ENCODE results near the gene COL26A1.
"Not testable (repeated sequence)": the region's sequence is repeated elsewhere in the genome, so short reads cannot be mapped to it uniquely, and the experiment has no call there.

The COL26A1 gene

GRCh38 chr7:101505510-101505909 is 142.8 kb downstream of the COL26A1 start:
- DNase-seq: not testable (repeated sequence)

DNA sequence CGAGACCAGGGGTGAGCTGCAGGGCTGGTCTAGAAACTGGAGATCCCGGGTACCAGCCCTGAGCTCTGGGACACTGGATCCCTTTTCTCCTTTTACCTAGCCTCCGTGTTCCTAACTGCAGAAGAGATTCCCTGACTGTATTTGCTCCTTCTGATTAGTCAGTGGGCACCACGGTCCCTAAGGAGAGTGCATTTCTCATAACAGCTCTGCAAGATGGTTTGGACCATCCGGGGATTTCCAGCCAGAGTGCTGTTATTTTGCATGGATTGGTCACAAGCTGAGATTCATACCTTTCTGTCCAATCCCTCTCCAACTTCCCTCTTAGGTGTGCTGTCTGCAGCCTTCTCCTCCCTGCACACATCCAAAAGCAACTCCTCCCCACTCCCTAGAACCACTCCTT is 143.9 kb downstream of the COL26A1 start:
- DNase-seq: no peak

DNA sequence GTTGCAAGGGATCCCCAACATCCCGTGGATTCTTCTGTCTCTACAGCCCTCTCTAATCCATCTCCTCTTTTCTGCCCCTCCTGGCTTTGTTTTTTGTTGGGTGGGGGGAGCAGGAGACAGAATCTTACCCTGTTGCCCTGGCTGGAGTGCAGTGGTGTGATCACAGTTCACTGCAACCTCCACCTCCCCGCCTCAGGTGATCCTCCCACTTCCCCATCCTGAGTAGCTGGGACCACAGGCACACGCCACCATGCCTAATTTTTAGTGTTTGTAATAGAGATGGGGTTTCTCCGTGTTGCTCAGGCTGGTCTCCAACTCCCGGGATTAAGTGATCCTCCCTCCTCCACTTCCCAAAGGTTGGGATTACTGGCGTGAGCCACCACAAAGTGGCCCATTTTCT is 144.7 kb downstream of the COL26A1 start:
- no peak for DNase-seq

GRCh38 chr7:101507791-101508252 is 145.1 kb downstream of the COL26A1 start:
- peak; percentile 38 for DNase-seq

DNA sequence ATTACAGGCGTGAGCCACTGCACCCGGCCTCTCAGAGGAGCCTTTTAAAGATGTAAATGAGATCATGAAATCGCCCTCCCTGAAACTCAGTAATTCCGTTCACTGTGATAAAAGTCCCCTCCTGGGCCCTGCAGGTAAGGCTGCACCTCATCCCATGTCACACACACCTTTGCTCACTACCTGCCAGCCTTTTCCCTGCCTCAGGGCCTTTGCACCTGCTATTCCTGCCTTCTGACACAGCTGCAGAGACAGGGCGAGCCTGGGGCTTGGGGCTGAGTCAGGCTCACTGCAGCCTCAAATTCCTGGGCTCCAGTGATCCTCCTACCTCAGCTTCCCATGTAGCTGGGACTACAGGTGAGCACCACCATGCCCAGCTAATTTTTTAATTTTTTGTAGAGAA is 147.6 kb downstream of the COL26A1 start:
- DNase-seq: no peak

DNA sequence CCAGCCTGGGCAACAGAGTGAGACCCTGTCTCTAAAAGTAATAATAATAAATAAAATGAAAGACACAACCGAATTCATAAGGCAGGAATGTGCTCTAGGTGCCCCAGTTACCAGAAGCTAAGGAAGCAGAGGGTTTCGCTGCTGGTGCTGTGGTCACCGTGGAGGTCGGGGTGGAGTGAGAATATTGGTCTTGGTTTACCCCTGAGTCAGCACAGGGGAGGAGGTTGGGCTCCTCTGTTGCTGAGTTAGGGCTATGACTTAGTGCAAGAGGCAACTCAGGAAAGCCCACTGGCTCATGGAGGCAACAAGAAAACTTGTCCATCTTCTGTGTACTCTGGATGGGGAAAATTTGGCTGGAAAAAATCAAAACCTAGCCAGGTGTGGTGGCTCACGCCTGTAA is 149.3 kb downstream of the COL26A1 start:
- no peak for DNase-seq

- DNase-seq: no peak
Measured at GRCh38 chr7:101516851-101517250, 154.2 kb downstream of the COL26A1 start.

GRCh38 chr7:101517304-101517703 is 154.6 kb downstream of the COL26A1 start:
- DNase-seq: no peak

DNA sequence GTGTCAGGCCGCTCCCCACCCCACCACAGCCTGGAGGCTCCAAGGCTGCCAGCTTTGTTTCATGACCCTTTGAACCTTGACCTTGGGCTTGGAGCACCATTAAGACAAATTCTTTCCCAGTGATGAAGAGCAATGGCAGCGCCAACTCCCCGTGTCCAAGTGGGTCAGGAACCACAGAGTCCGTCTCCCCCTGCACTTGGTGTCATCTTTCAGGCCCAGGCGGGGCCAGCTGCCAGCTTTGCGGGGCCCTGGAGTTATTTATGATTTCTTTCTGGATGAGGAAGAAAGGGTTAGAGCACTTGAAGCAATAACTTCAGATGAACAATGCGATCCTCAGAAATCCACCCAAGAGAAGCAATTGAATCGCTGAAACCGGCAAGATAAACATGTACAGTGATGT is 155.7 kb downstream of the COL26A1 start:
- no peak for DNase-seq

GRCh38 chr7:101519324-101520023 is 156.8 kb downstream of the COL26A1 start:
- DNase-seq: no peak

GRCh38 chr7:101521430-101521925 is 158.8 kb downstream of the COL26A1 start:
- DNase-seq: no peak

DNA sequence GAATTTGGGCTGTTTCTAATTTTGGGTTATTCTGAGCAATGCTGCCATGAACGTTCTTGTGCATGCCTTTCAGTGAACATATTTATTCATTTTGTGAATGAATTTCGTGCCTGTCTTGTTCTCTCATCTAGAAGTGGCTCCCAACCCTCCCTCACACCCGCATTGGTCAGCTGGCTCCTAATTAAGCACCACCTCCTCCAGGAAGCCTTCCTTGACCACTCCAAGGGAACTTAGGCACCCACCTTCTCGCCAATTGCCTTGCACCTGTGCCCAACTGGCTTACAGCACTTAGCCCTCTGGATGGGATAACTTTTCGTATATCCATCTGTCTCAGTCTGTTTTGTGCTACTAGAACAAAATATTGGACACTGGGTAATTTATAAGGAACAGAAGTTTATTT is 159.3 kb downstream of the COL26A1 start:
- DNase-seq: no peak

GRCh38 chr7:101527844-101528667 is 165.4 kb downstream of the COL26A1 start:
- DNase-seq: no peak

DNA sequence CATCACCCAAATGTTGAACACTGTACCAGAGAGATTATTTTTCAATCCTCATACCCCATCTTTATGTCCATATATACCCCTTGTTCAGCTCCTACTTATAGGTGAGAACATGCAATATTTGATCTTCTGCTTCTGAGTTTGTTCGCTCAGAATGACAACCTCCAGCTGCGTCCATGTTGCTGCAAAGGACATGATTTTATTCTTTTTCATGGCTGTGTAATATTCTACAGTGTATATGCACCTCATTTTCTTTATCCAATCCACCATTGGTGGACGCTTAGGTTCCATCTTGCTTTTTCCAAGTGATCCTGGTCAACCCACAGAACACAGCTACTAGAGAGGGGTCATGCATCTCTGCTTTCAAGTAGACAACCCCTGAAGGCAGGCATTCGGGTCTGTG is 166.9 kb downstream of the COL26A1 start:
- DNase-seq: no peak

GRCh38 chr7:101531726-101532357 is 169.2 kb downstream of the COL26A1 start:
- DNase-seq: no peak

- no peak for DNase-seq
Measured at GRCh38 chr7:101532400-101533102, 169.9 kb downstream of the COL26A1 start.

DNA sequence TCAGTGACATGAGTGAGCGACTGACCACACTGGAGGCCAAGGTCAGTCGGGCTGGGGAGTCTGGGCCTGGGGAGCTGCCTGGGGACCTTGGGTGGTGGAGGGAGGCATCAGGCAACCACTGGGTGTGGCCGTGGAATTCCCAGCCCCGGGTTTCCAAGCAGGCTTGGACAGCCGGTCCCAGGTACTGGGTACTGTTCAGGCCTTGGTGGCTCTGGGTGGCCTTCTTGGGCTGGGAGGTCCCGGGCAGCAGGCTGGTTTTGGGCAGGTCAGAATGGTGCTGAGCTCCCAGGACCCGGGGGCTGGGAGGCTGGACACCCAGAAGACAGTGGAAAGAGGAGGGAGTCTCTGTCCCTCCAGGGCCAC is 170.4 kb downstream of the COL26A1 start:
- DNase-seq: no peak

DNA sequence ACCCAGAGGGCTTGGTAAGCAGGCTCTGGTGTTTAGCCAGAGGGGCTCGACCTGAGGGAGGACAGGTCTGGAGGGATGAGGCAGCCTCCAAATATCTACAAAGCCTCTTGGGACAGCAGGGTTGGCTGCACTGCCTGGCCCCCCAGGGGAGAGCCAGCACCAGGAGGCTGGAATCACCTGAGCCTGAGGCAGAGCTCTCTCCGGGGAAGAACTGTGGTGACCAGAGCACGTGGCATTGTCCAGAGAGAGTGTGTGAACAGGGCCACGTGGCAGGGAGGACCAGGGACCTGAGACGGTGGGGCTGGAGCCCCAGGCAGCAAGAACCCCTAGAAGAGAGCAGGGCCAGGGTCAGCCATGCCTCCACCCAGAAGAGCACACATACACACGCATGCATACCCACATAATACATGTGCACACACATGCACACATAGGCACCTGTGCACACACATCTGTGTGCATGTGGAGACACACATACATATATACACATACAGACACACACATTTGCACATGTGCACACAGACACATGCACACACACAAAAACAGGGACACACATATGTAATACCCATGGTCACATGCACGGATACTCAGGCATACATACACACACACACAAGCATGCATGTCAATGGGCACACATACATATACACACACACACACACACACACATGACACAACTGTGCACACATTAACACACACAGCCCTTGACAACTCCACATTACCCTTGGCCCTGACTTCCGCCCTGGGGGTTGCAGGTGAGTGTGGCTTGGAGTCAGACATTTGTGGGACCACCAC is 171.5 kb downstream of the COL26A1 start:
- DNase-seq: no peak

DNA sequence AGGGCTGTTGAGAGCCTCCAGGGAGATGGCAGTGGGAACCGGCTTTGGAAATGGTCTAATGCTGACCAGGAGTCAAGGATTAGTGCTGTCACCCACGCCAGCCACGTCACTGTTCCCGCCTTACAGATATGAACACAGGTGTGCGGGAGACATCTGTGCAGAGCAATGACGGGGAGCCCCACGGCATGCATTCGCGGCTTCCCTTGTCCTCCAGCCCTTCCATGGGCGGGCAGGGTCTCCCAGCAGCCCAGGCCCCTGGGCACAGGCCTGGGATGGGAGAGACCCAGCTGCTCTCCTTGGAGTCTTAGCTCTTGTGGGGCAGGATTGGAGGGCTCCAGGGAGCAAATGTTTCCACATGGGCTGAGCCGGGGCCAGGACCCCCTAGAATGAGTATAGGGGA is 172.2 kb downstream of the COL26A1 start:
- DNase-seq: no peak

DNA sequence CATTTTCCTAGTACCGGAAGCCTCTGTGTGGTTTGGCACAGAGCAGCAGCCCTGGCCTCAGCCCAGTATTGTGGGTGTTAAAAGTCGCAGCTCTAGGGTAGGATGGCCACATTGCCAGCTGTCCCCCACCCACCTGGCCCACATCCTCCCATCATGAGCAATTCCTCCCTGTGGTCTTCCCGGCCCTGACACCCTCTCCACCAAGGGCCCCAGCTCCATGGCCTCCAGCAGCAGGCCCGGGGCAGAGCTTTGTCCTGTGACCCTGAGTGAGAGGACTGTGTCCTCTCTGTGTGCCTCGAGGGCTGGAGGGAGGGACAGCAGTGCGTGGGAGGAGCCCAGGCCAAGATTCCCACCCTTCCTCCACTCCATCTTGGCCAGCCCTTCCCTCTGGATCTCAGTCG is 172.7 kb downstream of the COL26A1 start:
- no peak for DNase-seq

DNA sequence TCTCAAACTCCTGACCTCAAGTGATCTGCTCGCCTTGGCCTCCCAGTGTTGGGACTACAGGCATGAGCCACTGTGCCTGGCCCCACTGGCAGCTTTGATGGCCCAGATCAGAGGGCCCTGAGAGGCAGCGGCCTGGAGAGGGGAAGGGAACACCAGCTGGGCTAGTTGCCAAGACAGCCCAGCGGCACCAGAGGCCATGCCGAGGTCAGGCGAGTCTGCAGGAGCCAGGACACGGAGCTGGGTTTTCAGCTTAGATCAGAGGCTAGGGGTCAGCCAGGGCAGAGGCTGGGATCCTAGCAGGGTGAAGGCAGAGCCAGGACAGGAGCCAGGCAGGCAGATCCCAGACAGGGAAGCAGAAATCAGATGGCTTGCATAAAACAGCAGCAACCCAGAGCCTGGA is 173.6 kb downstream of the COL26A1 start:
- no peak for DNase-seq

DNA sequence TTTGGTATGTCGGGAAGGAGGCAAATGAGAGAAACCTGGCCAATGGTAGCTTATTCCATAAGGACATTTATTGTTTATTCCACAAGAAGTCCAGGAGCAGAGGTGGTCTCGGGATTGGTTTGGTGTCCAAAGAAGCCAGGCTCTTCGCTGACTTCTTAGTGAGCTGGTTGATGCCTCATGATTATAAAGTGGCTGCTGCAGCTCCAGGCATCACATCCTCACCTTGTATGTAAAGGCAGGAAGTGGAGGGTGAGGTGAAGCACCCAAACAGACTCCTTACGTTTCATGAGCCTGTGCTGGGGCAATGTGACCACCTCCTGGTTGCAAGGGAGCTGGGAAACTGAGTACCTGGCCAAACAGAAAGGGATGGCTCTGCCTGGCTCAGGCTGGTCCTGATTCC is 174.0 kb downstream of the COL26A1 start:
- DNase-seq: no peak

Data from inflammatory macrophage treated with lipopolysaccharide for 4 hours (primary cell).